Fibroblast of lung (primary cell): ENCODE data around the gene MEMO1. TPM values are rescaled to one million over a fixed set of nuclear protein-coding genes. Genes with fewer than 3 reads are reported as not detected.
"Not testable (repeated sequence)": the region's sequence is repeated elsewhere in the genome, so short reads cannot be mapped to it uniquely, and the experiment has no call there.

Experiments
- DNase-seq, 2 donors: peaks; one replicate each; pipeline versions ENCODE4 v3.0.0 to v3.0.0-alpha.2; 2010; ENCODE audit warnings: low read depth in 2 of 2
- H2AFZ ChIP-seq: 2 replicates; pipeline ENCODE4 v1.5.1; 2012; ENCODE audit warnings: low read length, control low read depth, inconsistent platforms
- H3K27ac ChIP-seq: 2 replicates; pipeline ENCODE4 v1.5.1; 2011; ENCODE audit warnings: low read length, control low read depth; ENCODE audit not compliant: insufficient read depth
- H3K27me3 ChIP-seq: 2 replicates; pipeline ENCODE4 v1.5.1; 2011; ENCODE audit warnings: mild to moderate bottlenecking, low read length; ENCODE audit not compliant: control insufficient read depth, insufficient read depth
- H3K36me3 ChIP-seq: 2 replicates; pipeline ENCODE4 v1.5.1; 2011; ENCODE audit warnings: low read length; ENCODE audit not compliant: control insufficient read depth, insufficient read depth
- H3K4me1 ChIP-seq: 2 replicates; pipeline ENCODE4 v1.5.1; 2011; ENCODE audit warnings: low read length; ENCODE audit not compliant: control insufficient read depth, insufficient read depth; ENCODE audit errors: extremely low read depth
- H3K4me2 ChIP-seq: 2 replicates; pipeline ENCODE4 v1.5.1; 2011; ENCODE audit warnings: low read length, control low read depth; ENCODE audit not compliant: insufficient read depth; ENCODE audit errors: extremely low read depth
- H3K4me3 ChIP-seq, 4 experiments: fragments of 200-600 bp in 1 of 4; sonication (generic) in 1 of 4; replicated peaks in 1 of 4; 2 replicates each; pipeline ENCODE4 v1.5.1; 2011 to 2016; ENCODE audit warnings: low read length in 4 of 4, low read depth in 3 of 4, mild to moderate bottlenecking in 3 of 4, control low read depth in 2 of 4, inconsistent platforms in 1 of 4, mixed read lengths in 1 of 4; ENCODE audit not compliant: insufficient read depth in 1 of 4; ENCODE audit errors: control extremely low read depth in 1 of 4
- H3K79me2 ChIP-seq: 2 replicates; pipeline ENCODE4 v1.5.1; 2012; ENCODE audit warnings: mild to moderate bottlenecking, low read length, inconsistent platforms; ENCODE audit not compliant: control insufficient read depth, insufficient read depth
- H3K9ac ChIP-seq: 2 replicates; pipeline ENCODE4 v1.5.1; 2011; ENCODE audit warnings: mild to moderate bottlenecking, low read length, control low read depth; ENCODE audit not compliant: insufficient read depth
- H3K9me3 ChIP-seq: 2 replicates; pipeline ENCODE4 v1.5.1; 2012; ENCODE audit warnings: low read depth, low read length; ENCODE audit not compliant: control insufficient read depth, insufficient read depth
- H4K20me1 ChIP-seq: 2 replicates; pipeline ENCODE4 v1.5.1; 2011; ENCODE audit warnings: low read length; ENCODE audit not compliant: control insufficient read depth, insufficient read depth; ENCODE audit errors: extremely low read depth
- CTCF ChIP-seq, 2 donors: IDR thresholded peaks in 1 of 2; conservative IDR thresholded peaks in 1 of 2; 1 replicate in 1 of 2; 2 replicates in 1 of 2; pipeline ENCODE4 v1.5.1; 2011 to 2012; ENCODE audit warnings: low read length in 2 of 2, control low read depth in 1 of 2, inconsistent platforms in 1 of 2, low read depth in 1 of 2, mild to moderate bottlenecking in 1 of 2
- EZH2 ChIP-seq: IDR thresholded peaks from 2 replicates; pipeline ENCODE4 v1.5.1; 2012; ENCODE audit warnings: low read length, control low read depth, mild to moderate bottlenecking; ENCODE audit errors: missing control alignments
- polyA plus RNA-seq, 2 donors: library from polyadenylated mRNA; depleted of rRNA in 1 of 2; stranded (reverse) in 1 of 2; unstranded in 1 of 2; fragments of >200 nt; gene quantifications; 2 replicates each; pipeline ENCODE4 v1.2.1, GENCODE V29; 2011 to 2012; ENCODE audit warnings: missing spikeins in 1 of 2
- total RNA-seq: library from RNA; depleted of rRNA; stranded (reverse); fragments of >200 nt; gene quantifications from 2 replicates; pipeline ENCODE4 v1.2.1, GENCODE V29; 2014

The MEMO1 gene
- total and polyA plus RNA-seq, 2 donors (not counting 1 experiment from before 2014, with no cell fraction given), result 34.0 to 64.2 TPM

- Histone ChIP-seq H4K20me1 (no peaks in the 10 kb centered on the region), H3K4me2 (no peak overlapping the region), H3K4me1 (no peaks in the 10 kb centered on the region), H3K9ac (no peak overlapping the region), H2AFZ (no peak overlapping the region), H3K4me3 (no peak overlapping the region), H3K79me2 (no peaks in the 10 kb centered on the region), H3K27ac (no peak overlapping the region), H3K36me3 (no peaks in the 10 kb centered on the region), H3K27me3 (no peaks in the 10 kb centered on the region), H3K9me3 (no peaks in the 10 kb centered on the region)
- no peak for DNase-seq
- no peak for TF ChIP-seq CTCF (conservative IDR thresholded peaks at IDR 0.05 in 1 of 2, IDR thresholded peaks at IDR 0.05 in 1 of 2; ENCODE audit: low read depth in 1 of 2, low read length in 2 of 2)
- TF ChIP-seq EZH2, result no peak
These were observed 107.6 kb downstream of the MEMO1 start for GRCh38 chr2:31903109-31903780.

- H3K36me3 ChIP-seq, result no peaks in the 10 kb centered on the region
- DNase-seq, result no peak
- H3K79me2 ChIP-seq, result no peaks in the 10 kb centered on the region
- no peaks in the 10 kb centered on the region for H3K4me1 ChIP-seq
- no peaks in the 10 kb centered on the region for H3K9me3 ChIP-seq
- H3K4me2 ChIP-seq, result no peak overlapping the region
- no peaks in the 10 kb centered on the region for H4K20me1 ChIP-seq
- H3K27ac ChIP-seq, result no peak overlapping the region
- no peak overlapping the region for H3K9ac ChIP-seq
- no peaks in the 10 kb centered on the region for H3K27me3 ChIP-seq
- TF ChIP-seq CTCF (conservative IDR thresholded peaks at IDR 0.05 in 1 of 2, IDR thresholded peaks at IDR 0.05 in 1 of 2; ENCODE audit: low read depth in 1 of 2, low read length in 2 of 2) (no peak), EZH2 (no peak)
- no peak overlapping the region for H2AFZ ChIP-seq
- H3K4me3 ChIP-seq, result no peak overlapping the region
These were observed 108.9 kb downstream of the MEMO1 start for GRCh38 chr2:31901900-31902299.

GRCh38 chr2:31900156-31900555 is 110.7 kb downstream of the MEMO1 start:
- not testable (repeated sequence) for H3K4me3 ChIP-seq, H3K4me1 ChIP-seq, H3K27ac ChIP-seq, H3K9me3 ChIP-seq, H3K4me2 ChIP-seq, DNase-seq, H3K27me3 ChIP-seq, H3K36me3 ChIP-seq, H4K20me1 ChIP-seq, H2AFZ ChIP-seq, H3K79me2 ChIP-seq, H3K9ac ChIP-seq

- not testable (repeated sequence) for DNase-seq, H3K27me3 ChIP-seq, H3K9ac ChIP-seq, H4K20me1 ChIP-seq, H3K79me2 ChIP-seq, H3K27ac ChIP-seq, H3K4me2 ChIP-seq, H3K9me3 ChIP-seq, H3K36me3 ChIP-seq, H3K4me1 ChIP-seq, H3K4me3 ChIP-seq, H2AFZ ChIP-seq
These were observed 112.5 kb downstream of the MEMO1 start for GRCh38 chr2:31898346-31898745.

- not testable (repeated sequence) for H3K4me1 ChIP-seq, H3K4me2 ChIP-seq, DNase-seq, H3K9me3 ChIP-seq, H3K79me2 ChIP-seq, H3K36me3 ChIP-seq, H3K27me3 ChIP-seq, H3K4me3 ChIP-seq, H4K20me1 ChIP-seq, H3K27ac ChIP-seq, H3K9ac ChIP-seq, H2AFZ ChIP-seq
These were observed 113.5 kb downstream of the MEMO1 start for GRCh38 chr2:31897340-31897739.
